Mesothelial cell of epicardium (in vitro differentiated cells): Measurements from ENCODE around the gene RAD23B. TPM values are rescaled to one million over a fixed set of nuclear protein-coding genes. Genes with fewer than 3 reads are reported as not detected.

ENCODE experiments used
- DNase-seq, 2 experiments: peaks; one replicate each; pipeline ENCODE4 v3.0.0; 2021; ENCODE audit warnings: low spot score in 2 of 2; ENCODE audit not compliant: unreplicated experiment in 2 of 2
- H3K27ac Mint-ChIP-seq: 2 replicates; pipeline ENCODE4 v1.8.0; 2021; ENCODE audit warnings: mixed read lengths
- H3K27me3 Mint-ChIP-seq: 2 replicates; pipeline ENCODE4 v1.8.0; 2021; ENCODE audit warnings: low read depth, mixed read lengths
- H3K36me3 Mint-ChIP-seq: 2 replicates; pipeline ENCODE4 v1.8.0; 2021; ENCODE audit warnings: mixed read lengths
- H3K4me1 Mint-ChIP-seq: 2 replicates; pipeline ENCODE4 v1.8.0; 2021; ENCODE audit warnings: mixed read lengths
- H3K4me3 Mint-ChIP-seq: 2 replicates; pipeline ENCODE4 v1.8.0; 2021; ENCODE audit warnings: mild to moderate bottlenecking, moderate library complexity, mixed read lengths
- H3K9me3 Mint-ChIP-seq: 2 replicates; pipeline ENCODE4 v1.8.0; 2021; ENCODE audit warnings: mixed read lengths
- CTCF ChIP-seq: fragments of 200-600 bp; sonication (generic); IDR thresholded peaks from one replicate; pipeline ENCODE4 v1.5.0; 2021; ENCODE audit warnings: antibody characterized with exemption; ENCODE audit not compliant: unreplicated experiment
- total RNA-seq: library from RNA; stranded (reverse); gene quantifications from 3 replicates; pipeline ENCODE4 v1.2.1, GENCODE V29; 2021

The RAD23B gene
- total RNA-seq, 1 donor from 2014 or later, result 101 TPM

- peaks cover 40% of the 10 kb centered on the region for H3K4me1 Mint-ChIP-seq
- no peak for TF ChIP-seq CTCF
- no peaks in the 10 kb centered on the region for H3K36me3 Mint-ChIP-seq
- H3K27ac Mint-ChIP-seq, result peak overlapping the region; percentile 87
- H3K27me3 Mint-ChIP-seq, result no peaks in the 10 kb centered on the region
- DNase-seq, result no peak
- no peak overlapping the region for H3K4me3 Mint-ChIP-seq
- H3K9me3 Mint-ChIP-seq, result no peaks in the 10 kb centered on the region
These were observed 40.7 kb upstream of the RAD23B start for GRCh38 chr9:107242073-107243030.

- TF ChIP-seq CTCF, result no peak
- H3K27me3 Mint-ChIP-seq, result no peaks in the 10 kb centered on the region
- no peak for DNase-seq
These were observed 39.3 kb upstream of the RAD23B start for GRCh38 chr9:107243742-107244141.

GRCh38 chr9:107246259-107247254, 36.5 kb upstream of the RAD23B start:
- Mint-ChIP-seq H3K4me3 (no peak overlapping the region), H3K36me3 (no peaks in the 10 kb centered on the region), H3K4me1 (peaks cover 47% of the 10 kb centered on the region), H3K27me3 (no peaks in the 10 kb centered on the region), H3K9me3 (no peaks in the 10 kb centered on the region), H3K27ac (peak overlapping the region; percentile 39)
- DNase-seq, result no peak
- TF ChIP-seq CTCF, result no peak

More at GRCh38 chr9:107243742-107244141, 39.3 kb upstream of the RAD23B start:
- no peaks in the 10 kb centered on the region for H3K36me3 Mint-ChIP-seq
- H3K4me1 Mint-ChIP-seq, result peaks cover 44% of the 10 kb centered on the region
- no peaks in the 10 kb centered on the region for H3K9me3 Mint-ChIP-seq
- peak overlapping the region; percentile 78 for H3K27ac Mint-ChIP-seq
- no peak overlapping the region for H3K4me3 Mint-ChIP-seq

- no peaks in the 10 kb centered on the region for H3K36me3 Mint-ChIP-seq
- H3K27ac Mint-ChIP-seq, result peak overlapping the region; percentile 87
- no peak for TF ChIP-seq CTCF
- H3K4me1 Mint-ChIP-seq, result peaks cover 46% of the 10 kb centered on the region
- no peaks in the 10 kb centered on the region for H3K27me3 Mint-ChIP-seq
- no peaks in the 10 kb centered on the region for H3K9me3 Mint-ChIP-seq
- DNase-seq, result no peak
- no peak overlapping the region for H3K4me3 Mint-ChIP-seq
These were observed 34.4 kb upstream of the RAD23B start for GRCh38 chr9:107248714-107249113.

GRCh38 chr9:107249131-107249533, 33.9 kb upstream of the RAD23B start:
- Mint-ChIP-seq H3K9me3 (no peaks in the 10 kb centered on the region), H3K4me3 (no peak overlapping the region), H3K4me1 (peaks cover 42% of the 10 kb centered on the region), H3K36me3 (no peaks in the 10 kb centered on the region), H3K27ac (peak overlapping the region; percentile 87), H3K27me3 (no peaks in the 10 kb centered on the region)
- no peak for DNase-seq
- no peak for TF ChIP-seq CTCF
